HUES6 (cell line): ENCODE data around the gene IL31.

ENCODE experiments used
- H3K27ac ChIP-seq: 2 replicates; pipeline ENCODE4 v1.7.0; 2013; ENCODE audit warnings: low read depth, mild to moderate bottlenecking, low read length, inconsistent platforms
- H3K27me3 ChIP-seq: 2 replicates; pipeline ENCODE4 v1.6.1; 2013; ENCODE audit warnings: low read length; ENCODE audit not compliant: control insufficient read depth, insufficient read depth
- H3K36me3 ChIP-seq: 2 replicates; pipeline ENCODE4 v1.6.1; 2013; ENCODE audit warnings: low read length; ENCODE audit not compliant: control insufficient read depth, insufficient read depth
- H3K4me1 ChIP-seq: 2 replicates; pipeline ENCODE4 v1.6.1; 2013; ENCODE audit warnings: low read length; ENCODE audit not compliant: control insufficient read depth, insufficient read depth
- H3K4me3 ChIP-seq: 2 replicates; pipeline ENCODE4 v1.5.1; 2013; ENCODE audit warnings: low read depth, low read length
- H3K9ac ChIP-seq: one replicate; pipeline ENCODE4 v1.6.1; 2013; ENCODE audit warnings: mild to moderate bottlenecking, low read length
- H3K9me3 ChIP-seq: 2 replicates; pipeline ENCODE4 v1.6.1; 2013; ENCODE audit warnings: low read depth, low read length; ENCODE audit not compliant: control insufficient read depth, insufficient read depth

IL31 gene

GRCh38 chr12:122138616-122139015, 35.4 kb downstream of the IL31 start:
- H3K36me3 ChIP-seq = peaks cover 70% of the 10 kb centered on the region
- no peaks in the 10 kb centered on the region for H3K27me3 ChIP-seq
- no peak overlapping the region for H3K9ac ChIP-seq
- H3K4me3 ChIP-seq = no peak overlapping the region
- H3K9me3 ChIP-seq = peaks cover 32% of the 10 kb centered on the region
- H3K4me1 ChIP-seq = peaks cover 4% of the 10 kb centered on the region; the same call in 1 of the 2 replicates
- H3K27ac ChIP-seq = no peak overlapping the region

GRCh38 chr12:122138181-122138580, 35.8 kb downstream of the IL31 start:
- H3K27me3 ChIP-seq = no peaks in the 10 kb centered on the region
- H3K9me3 ChIP-seq = peaks cover 28% of the 10 kb centered on the region
- H3K4me3 ChIP-seq = no peak overlapping the region
- peaks cover 70% of the 10 kb centered on the region for H3K36me3 ChIP-seq
- H3K4me1 ChIP-seq = peaks cover 4% of the 10 kb centered on the region; the same call in 1 of the 2 replicates
- no peak overlapping the region for H3K27ac ChIP-seq
- no peak overlapping the region for H3K9ac ChIP-seq

GRCh38 chr12:122137681-122138080, 36.3 kb downstream of the IL31 start:
- Histone ChIP-seq H3K36me3 (peaks cover 69% of the 10 kb centered on the region), H3K4me3 (no peak overlapping the region), H3K27ac (no peak overlapping the region), H3K27me3 (no peaks in the 10 kb centered on the region), H3K4me1 (peaks cover 4% of the 10 kb centered on the region; the same call in 1 of the 2 replicates), H3K9ac (no peak overlapping the region), H3K9me3 (peaks cover 23% of the 10 kb centered on the region)

- H3K27me3 ChIP-seq = no peaks in the 10 kb centered on the region
- H3K27ac ChIP-seq = no peak overlapping the region
- H3K9me3 ChIP-seq = peaks cover 18% of the 10 kb centered on the region
- H3K9ac ChIP-seq = no peak overlapping the region
- peaks cover 4% of the 10 kb centered on the region; the same call in 1 of the 2 replicates for H3K4me1 ChIP-seq
- H3K4me3 ChIP-seq = no peak overlapping the region
- peaks cover 69% of the 10 kb centered on the region for H3K36me3 ChIP-seq
These were observed 36.8 kb downstream of the IL31 start for GRCh38 chr12:122137229-122137628.

- Histone ChIP-seq H3K36me3 (peaks cover 58% of the 10 kb centered on the region), H3K9me3 (peaks cover 1% of the 10 kb centered on the region; the same call in 1 of the 2 replicates), H3K4me1 (peaks cover 4% of the 10 kb centered on the region; the same call in 1 of the 2 replicates), H3K27ac (no peak overlapping the region), H3K27me3 (no peaks in the 10 kb centered on the region), H3K9ac (no peak overlapping the region), H3K4me3 (no peak overlapping the region)
These were observed 38.5 kb downstream of the IL31 start for GRCh38 chr12:122135437-122136031.

GRCh38 chr12:122133192-122133950, 40.6 kb downstream of the IL31 start:
- no peaks in the 10 kb centered on the region for H3K27me3 ChIP-seq
- H3K4me1 ChIP-seq = peaks cover 4% of the 10 kb centered on the region; the same call in 1 of the 2 replicates
- H3K4me3 ChIP-seq = no peak overlapping the region
- H3K9ac ChIP-seq = no peak overlapping the region
- peaks cover 62% of the 10 kb centered on the region for H3K36me3 ChIP-seq
- H3K9me3 ChIP-seq = no peaks in the 10 kb centered on the region
- H3K27ac ChIP-seq = no peak overlapping the region

GRCh38 chr12:122130150-122130549, 43.9 kb downstream of the IL31 start:
- no peaks in the 10 kb centered on the region for H3K27me3 ChIP-seq
- H3K9me3 ChIP-seq = no peaks in the 10 kb centered on the region
- no peak overlapping the region for H3K9ac ChIP-seq
- no peak overlapping the region for H3K27ac ChIP-seq
- H3K4me1 ChIP-seq = peaks cover 10% of the 10 kb centered on the region; the same call in 1 of the 2 replicates
- peaks cover 51% of the 10 kb centered on the region for H3K36me3 ChIP-seq
- H3K4me3 ChIP-seq = no peak overlapping the region

GRCh38 chr12:122129131-122129530, 44.9 kb downstream of the IL31 start:
- peaks cover 47% of the 10 kb centered on the region for H3K36me3 ChIP-seq
- H3K27me3 ChIP-seq = no peaks in the 10 kb centered on the region
- no peaks in the 10 kb centered on the region for H3K9me3 ChIP-seq
- no peak overlapping the region for H3K9ac ChIP-seq
- H3K4me3 ChIP-seq = no peak overlapping the region
- peaks cover 10% of the 10 kb centered on the region; the same call in 1 of the 2 replicates for H3K4me1 ChIP-seq
- no peak overlapping the region for H3K27ac ChIP-seq

GRCh38 chr12:122128481-122128880, 45.5 kb downstream of the IL31 start:
- Histone ChIP-seq H3K27ac (no peak overlapping the region), H3K9ac (no peak overlapping the region), H3K27me3 (no peaks in the 10 kb centered on the region), H3K36me3 (peaks cover 42% of the 10 kb centered on the region), H3K4me3 (no peak overlapping the region), H3K9me3 (no peaks in the 10 kb centered on the region), H3K4me1 (peaks cover 12% of the 10 kb centered on the region; the same call in 1 of the 2 replicates)

- no peaks in the 10 kb centered on the region for H3K9me3 ChIP-seq
- H3K9ac ChIP-seq = no peak overlapping the region
- H3K36me3 ChIP-seq = peaks cover 36% of the 10 kb centered on the region
- H3K4me3 ChIP-seq = no peak overlapping the region
- peaks cover 17% of the 10 kb centered on the region; the same call in 1 of the 2 replicates for H3K4me1 ChIP-seq
- H3K27me3 ChIP-seq = no peaks in the 10 kb centered on the region
- H3K27ac ChIP-seq = no peak overlapping the region
These were observed 46.2 kb downstream of the IL31 start for GRCh38 chr12:122127839-122128238.
